ENCODE data around the gene DUOXA1.
"Not testable (repeated sequence)": the region's sequence is repeated elsewhere in the genome, so short reads cannot be mapped to it uniquely, and the experiment has no call there.

The DUOXA1 gene

GRCh38 chr15:45112143-45112590 lies 17.5 kb downstream of the DUOXA1 start:
- DNase-seq, result no peak

- DNase-seq, result no peak
These were observed 18.1 kb downstream of the DUOXA1 start for GRCh38 chr15:45111390-45112142.

- no peak for DNase-seq
These were observed 19.3 kb downstream of the DUOXA1 start for GRCh38 chr15:45110256-45110820.

- no peak for DNase-seq
These were observed 21.6 kb downstream of the DUOXA1 start for GRCh38 chr15:45107941-45108630.

- no peak for DNase-seq
These were observed 23.5 kb downstream of the DUOXA1 start for GRCh38 chr15:45106002-45106790.

GRCh38 chr15:45105586-45105985 lies 24.1 kb downstream of the DUOXA1 start:
- DNase-seq, result no peak

- not testable (repeated sequence) for DNase-seq
These were observed 25.5 kb downstream of the DUOXA1 start for GRCh38 chr15:45104170-45104569.

GRCh38 chr15:45102226-45102625 lies 27.5 kb downstream of the DUOXA1 start:
- DNase-seq, result no peak

GRCh38 chr15:45101749-45102148 lies 27.9 kb downstream of the DUOXA1 start:
- no peak for DNase-seq

- DNase-seq, result no peak
These were observed 28.6 kb downstream of the DUOXA1 start for GRCh38 chr15:45100884-45101625.

GRCh38 chr15:45099549-45100165 lies 30.0 kb downstream of the DUOXA1 start:
- no peak for DNase-seq

- DNase-seq, result no peak
These were observed 32.2 kb downstream of the DUOXA1 start for GRCh38 chr15:45097466-45097865.

GRCh38 chr15:45095661-45096060 lies 34.0 kb downstream of the DUOXA1 start:
- no peak for DNase-seq

GRCh38 chr15:45094358-45094730 lies 35.3 kb downstream of the DUOXA1 start:
- DNase-seq, result no peak

GRCh38 chr15:45093622-45094357 lies 35.9 kb downstream of the DUOXA1 start:
- no peak for DNase-seq

GRCh38 chr15:45093013-45093412 lies 36.7 kb downstream of the DUOXA1 start:
- no peak for DNase-seq

- no peak for DNase-seq
These were observed 38.1 kb downstream of the DUOXA1 start for GRCh38 chr15:45091576-45091975.

GRCh38 chr15:45091161-45091560 lies 38.5 kb downstream of the DUOXA1 start:
- no peak for DNase-seq

- DNase-seq, result no peak
These were observed 39.8 kb downstream of the DUOXA1 start for GRCh38 chr15:45089712-45090373.

GRCh38 chr15:45088801-45089711 lies 40.6 kb downstream of the DUOXA1 start:
- no peak for DNase-seq

Measured in DMS53 (cell line).